Stomach (tissue), 9 donors: Measurements from ENCODE around the gene OR13G1. TPM values are rescaled to one million over a fixed set of nuclear protein-coding genes. Genes with fewer than 3 reads are reported as not detected.

Experiments used
- DNase-seq, 2 donors: peaks; one replicate each; pipeline versions ENCODE4 v3.0.0 to v3.0.0-alpha.2; 2013 to 2019
- H3K27ac ChIP-seq, 5 donors: fragments of 200-600 bp in 4 of 5; sonication (generic) in 4 of 5; one replicate each; pipeline ENCODE4 v1.5.1; 2013 to 2019; ENCODE audit warnings: mild to moderate bottlenecking in 1 of 5, moderate library complexity in 1 of 5
- H3K27me3 ChIP-seq, 3 donors: fragments of 200-600 bp; sonication (generic); one replicate each; pipeline ENCODE4 v1.5.1; 2017 to 2019; ENCODE audit warnings: mixed run types in 1 of 3
- H3K36me3 ChIP-seq, 4 donors: fragments of 200-600 bp; sonication (generic); 1 replicate in 3 of 4; 2 replicates in 1 of 4; pipeline ENCODE4 v1.5.1; 2016 to 2019
- H3K4me1 ChIP-seq, 4 donors: fragments of 200-600 bp; sonication (generic); one replicate each; pipeline ENCODE4 v1.5.1; 2016 to 2019
- H3K4me3 ChIP-seq, 4 donors: fragments of 200-600 bp; sonication (generic) in 3 of 4; one replicate each; pipeline ENCODE4 v1.5.1; 2016 to 2019; ENCODE audit warnings: mild to moderate bottlenecking in 1 of 4
- H3K9me3 ChIP-seq, 4 donors: fragments of 200-600 bp; sonication (generic); one replicate each; pipeline ENCODE4 v1.5.1; 2016 to 2019
- CTCF ChIP-seq, 7 experiments: fragments of 450-650 bp in 4 of 7; fragments of 200-600 bp in 3 of 7; sonication (generic) in 3 of 7; IDR thresholded peaks; one replicate each; pipeline ENCODE4 v1.5.1; 2016 to 2019; ENCODE audit warnings: antibody characterized with exemption in 7 of 7, control low read depth in 2 of 7, mild to moderate bottlenecking in 1 of 7
- EP300 ChIP-seq: sonication (generic); formaldehyde crosslinking; IDR thresholded peaks from one replicate; pipeline ENCODE4 v1.6.1; 2017; ENCODE audit warnings: antibody characterized with exemption
- POLR2A ChIP-seq, 4 donors: fragments of 450-650 bp; IDR thresholded peaks; one replicate each; pipeline ENCODE4 v1.6.1; 2016; ENCODE audit warnings: antibody characterized with exemption in 4 of 4, control low read depth in 2 of 4, mild to moderate bottlenecking in 1 of 4, moderate library complexity in 1 of 4
- POLR2AphosphoS5 ChIP-seq, 3 donors: sonication (generic); formaldehyde crosslinking; IDR thresholded peaks; one replicate each; pipeline ENCODE4 v1.6.1; 2016; ENCODE audit warnings: antibody characterized with exemption in 3 of 3
- WGBS, 5 donors: extraction: QIAGEN DNeasy Blood & Tissue Kit in 3 of 5; methylation state at CpG; one replicate each; pipeline versions ENCODE4 v1.1.5 to v1.1.7; 2013 to 2018; 5-methylcytosine and 5-hydroxymethylcytosine counted together
- intact Hi-C: fragments of 100-400 bp; cut with DNase I; formaldehyde crosslinking; loops from one replicate; pipeline ENCODE4 v1.15.1; 2023; ENCODE audit warnings: low total_unique reads
- polyA plus RNA-seq, 3 donors: library from polyadenylated mRNA; stranded (reverse); fragments of 200-250 nt; gene quantifications; one replicate each; pipeline ENCODE4 v1.2.3, GENCODE V29; 2013
- total RNA-seq, 5 donors: library from RNA; depleted of rRNA; stranded (reverse); fragments of >200 nt; gene quantifications; one replicate each; pipeline versions ENCODE4 v1.1.0 to v1.2.3, GENCODE V29; 2014 to 2016
- donor health status: healthy with polysubstance abuse.
- donor health status: Bipolar disorder and iron deficiency.
- donor health status: healthy.

OR13G1 gene
- total and polyA plus RNA-seq, 8 donors: not detected

- Histone ChIP-seq H3K4me1 (peaks cover 0 to 10% (median under 1%) of the 10 kb centered on the region in 4 donors), H3K4me3 (no peak overlapping the region), H3K27me3 (peaks cover 0 to 11% (median 0%) of the 10 kb centered on the region in 3 donors), H3K27ac (no peak overlapping the region), H3K36me3 (no peaks in the 10 kb centered on the region), H3K9me3 (peaks cover 0 to 7% (median 6%) of the 10 kb centered on the region in 4 donors)
- intact Hi-C loops: no loop called here
- DNase-seq: no peak
- TF ChIP-seq EP300 (no peak), CTCF (IDR thresholded peaks at IDR 0.05) (no peak), POLR2AphosphoS5 (IDR thresholded peaks at IDR 0.05) (no peak), POLR2A (IDR thresholded peaks at IDR 0.05) (no peak)
- 71 to 96% (median 88%) methylated on average over 5 of the region's 5 CpGs for WGBS, 5 donors
These were observed 36.8 kb downstream of the OR13G1 start for GRCh38 chr1:247642742-247643141.

GRCh38 chr1:247639381-247639981 lies 40.1 kb downstream of the OR13G1 start:
- TF ChIP-seq POLR2AphosphoS5 (IDR thresholded peaks at IDR 0.05): peak in 2 of 3 donors; percentile 14 to 53
- no peak for TF ChIP-seq POLR2A (IDR thresholded peaks at IDR 0.05)
- Histone ChIP-seq H3K27me3 (peaks cover 0 to 11% (median 0%) of the 10 kb centered on the region in 3 donors), H3K27ac (peak overlapping the region; percentile 39 to 78 (median 68)), H3K9me3 (peaks cover 0 to 12% (median 7%) of the 10 kb centered on the region in 4 donors), H3K4me1 (peaks cover 0 to 10% (median 0%) of the 10 kb centered on the region in 4 donors), H3K4me3 (peak overlapping the region; percentile 28 to 49 (median 44)), H3K36me3 (no peaks in the 10 kb centered on the region)
- intact Hi-C loops: no loop called here
- DNase-seq: peak; percentile 82 to 91
- WGBS, 5 donors: 12 to 25% (median 15%) methylated on average over 8 to 55 of the region's 55 CpGs

- peak in 1 of 2 donors; percentile 14 for DNase-seq
- peak overlapping the region in 2 of 4 donors; percentile 45 to 49 for H3K4me3 ChIP-seq
These were observed 40.8 kb downstream of the OR13G1 start for GRCh38 chr1:247638781-247639180.

GRCh38 chr1:247638011-247638410 lies 41.5 kb downstream of the OR13G1 start:
- peak in 1 of 2 donors; percentile 35 for DNase-seq
- Histone ChIP-seq H3K9me3 (peaks cover 0 to 19% (median 7%) of the 10 kb centered on the region in 4 donors), H3K27ac (no peak overlapping the region), H3K36me3 (no peaks in the 10 kb centered on the region), H3K4me3 (no peak overlapping the region), H3K4me1 (peaks cover 0 to 10% (median 0%) of the 10 kb centered on the region in 4 donors), H3K27me3 (peaks cover 0 to 11% (median 0%) of the 10 kb centered on the region in 3 donors)
- intact Hi-C loops: no loop called here
- 55 to 70% (median 64%) methylated on average over 4 of the region's 4 CpGs for WGBS, 5 donors
- no peak for TF ChIP-seq EP300
- TF ChIP-seq POLR2A (IDR thresholded peaks at IDR 0.05): no peak
- TF ChIP-seq CTCF (IDR thresholded peaks at IDR 0.05): no peak
- no peak for TF ChIP-seq POLR2AphosphoS5 (IDR thresholded peaks at IDR 0.05)

More at GRCh38 chr1:247638781-247639180, 40.8 kb downstream of the OR13G1 start:
- Histone ChIP-seq H3K9me3 (peaks cover 0 to 14% (median 7%) of the 10 kb centered on the region in 4 donors), H3K4me1 (peaks cover 0 to 10% (median 0%) of the 10 kb centered on the region in 4 donors), H3K36me3 (no peaks in the 10 kb centered on the region), H3K27me3 (peaks cover 0 to 11% (median 0%) of the 10 kb centered on the region in 3 donors), H3K27ac (peak overlapping the region in 2 of 5 donors; percentile 63 to 68)
- TF ChIP-seq POLR2A (IDR thresholded peaks at IDR 0.05) (no peak), CTCF (IDR thresholded peaks at IDR 0.05) (no peak), EP300 (no peak), POLR2AphosphoS5 (IDR thresholded peaks at IDR 0.05) (no peak)
- intact Hi-C loops: no loop called here
- WGBS, 5 donors: 49 to 72% (median 56%) methylated on average over 6 of the region's 6 CpGs

GRCh38 chr1:247627951-247628350 lies 51.6 kb downstream of the OR13G1 start:
- DNase-seq: no peak
- TF ChIP-seq POLR2AphosphoS5 (IDR thresholded peaks at IDR 0.05) (no peak), POLR2A (IDR thresholded peaks at IDR 0.05) (no peak), CTCF (IDR thresholded peaks at IDR 0.05) (no peak), EP300 (no peak)
- H3K27me3 ChIP-seq: no peaks in the 10 kb centered on the region
- H3K4me3 ChIP-seq: no peak overlapping the region
- intact Hi-C loops: no loop called here
- H3K4me1 ChIP-seq: no peaks in the 10 kb centered on the region
- peaks cover 0 to 8% (median 0%) of the 10 kb centered on the region in 4 donors for H3K9me3 ChIP-seq
- H3K27ac ChIP-seq: no peak overlapping the region
- H3K36me3 ChIP-seq: no peaks in the 10 kb centered on the region
- 42 to 66% (median 48%) methylated on average over 3 of the region's 3 CpGs for WGBS, 5 donors
